ENCODE data around the gene IMPG2.
"Not testable (repeated sequence)": the region's sequence is repeated elsewhere in the genome, so short reads cannot be mapped to it uniquely, and the experiment has no call there.

Gene IMPG2

DNA sequence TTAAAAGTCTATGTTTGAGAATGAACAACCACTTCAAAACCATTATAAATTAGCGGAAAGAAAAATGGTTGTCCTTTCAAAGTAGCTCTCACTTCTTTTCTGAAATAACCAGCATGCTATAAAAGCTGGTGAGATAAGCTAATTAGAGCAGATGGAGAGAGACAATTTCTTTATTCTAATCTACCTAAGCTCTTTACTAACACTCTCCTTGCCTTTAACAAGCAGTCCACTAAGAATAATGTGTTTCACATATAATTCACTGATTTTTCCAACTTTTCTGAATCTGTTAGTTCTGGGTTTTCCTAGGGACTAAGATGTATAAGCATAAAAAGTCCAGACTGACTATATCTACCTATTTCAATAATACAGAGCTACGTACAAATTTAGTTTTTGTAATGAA lies at the start of gene IMPG2:
Gene IMPG2, minus strand, starts transcription at position 101 of the 400 bp plus-strand sequence. CDS start 203 bp downstream, outside the sequence.
- no peak for DNase-seq

DNA sequence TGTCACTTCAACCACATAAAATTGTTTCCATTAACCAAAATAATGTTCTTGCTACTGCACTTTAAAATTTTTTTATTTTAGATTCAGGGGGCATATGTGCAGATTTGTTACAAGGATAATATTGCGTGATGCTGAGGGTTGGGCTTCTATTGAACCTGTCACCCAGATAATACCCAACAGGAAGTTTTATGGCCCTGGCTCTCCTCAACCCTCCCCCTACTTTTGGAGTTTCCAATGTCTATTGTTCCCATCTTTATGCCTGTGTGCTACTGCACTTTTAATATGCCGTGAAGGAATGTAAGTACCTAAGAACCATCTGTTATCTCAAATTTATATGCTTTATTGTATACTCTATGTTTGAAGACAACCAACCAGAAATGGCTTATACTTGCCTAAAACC lies 42.0 kb upstream of the IMPG2 start:
- DNase-seq: no peak

DNA sequence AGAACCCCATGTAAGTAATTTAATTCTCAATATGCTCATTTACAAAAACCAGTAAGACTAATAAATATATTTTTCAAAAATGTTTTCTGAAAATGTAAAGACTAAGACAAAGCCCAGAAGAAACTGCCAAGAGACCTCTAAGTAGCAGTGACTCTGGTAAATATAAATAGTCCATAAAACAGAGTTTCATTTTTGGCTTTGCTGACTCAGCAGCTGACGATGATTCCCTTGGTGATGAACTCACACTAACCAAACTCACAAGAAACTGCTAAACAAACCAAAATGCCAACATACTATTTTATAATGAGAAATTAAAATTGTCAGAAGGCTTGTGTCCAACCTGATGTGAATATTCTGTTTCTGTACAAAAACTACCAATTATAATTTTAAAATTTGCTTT lies 31.5 kb upstream of the IMPG2 start:
- DNase-seq: no peak

DNA sequence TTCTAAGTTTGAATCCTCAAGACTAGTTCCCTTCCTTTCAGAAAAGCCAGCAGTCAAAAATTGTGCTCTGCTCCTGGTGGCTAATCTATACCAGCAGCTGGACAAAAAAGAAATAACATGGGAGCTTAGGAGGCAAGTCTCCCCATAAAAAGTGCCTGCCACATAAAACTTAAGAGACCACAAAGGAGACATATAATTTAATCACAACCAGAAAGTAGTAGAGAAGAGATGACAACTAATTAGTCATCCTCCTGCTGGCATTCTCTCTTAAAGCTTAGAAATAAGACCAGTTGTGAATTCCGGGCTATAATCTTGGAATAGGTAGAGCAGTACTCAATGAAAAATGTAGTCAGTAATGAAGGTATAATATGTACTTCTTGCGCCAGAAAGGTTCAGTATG lies 20.2 kb upstream of the IMPG2 start:
- no peak for DNase-seq

DNA sequence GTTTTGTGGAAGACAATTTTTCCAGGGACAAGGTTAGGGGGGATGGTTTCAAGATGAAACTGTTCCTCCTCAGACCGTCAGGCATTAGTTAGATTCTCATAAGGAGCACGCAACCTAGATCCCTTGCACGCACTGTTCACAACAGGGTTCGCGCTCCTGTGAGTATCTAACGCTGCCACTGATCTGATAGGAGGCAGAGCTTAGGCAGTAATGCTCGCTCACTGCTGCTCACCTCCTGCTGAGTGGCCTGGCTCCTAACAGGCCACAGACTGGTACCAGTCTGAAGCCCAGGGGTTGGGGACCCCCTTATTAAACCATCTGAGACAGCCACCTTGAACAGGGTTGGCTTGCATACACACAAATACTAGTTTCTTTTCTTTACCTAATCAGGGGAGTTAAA lies 13.5 kb upstream of the IMPG2 start:
- DNase-seq: no peak

DNA sequence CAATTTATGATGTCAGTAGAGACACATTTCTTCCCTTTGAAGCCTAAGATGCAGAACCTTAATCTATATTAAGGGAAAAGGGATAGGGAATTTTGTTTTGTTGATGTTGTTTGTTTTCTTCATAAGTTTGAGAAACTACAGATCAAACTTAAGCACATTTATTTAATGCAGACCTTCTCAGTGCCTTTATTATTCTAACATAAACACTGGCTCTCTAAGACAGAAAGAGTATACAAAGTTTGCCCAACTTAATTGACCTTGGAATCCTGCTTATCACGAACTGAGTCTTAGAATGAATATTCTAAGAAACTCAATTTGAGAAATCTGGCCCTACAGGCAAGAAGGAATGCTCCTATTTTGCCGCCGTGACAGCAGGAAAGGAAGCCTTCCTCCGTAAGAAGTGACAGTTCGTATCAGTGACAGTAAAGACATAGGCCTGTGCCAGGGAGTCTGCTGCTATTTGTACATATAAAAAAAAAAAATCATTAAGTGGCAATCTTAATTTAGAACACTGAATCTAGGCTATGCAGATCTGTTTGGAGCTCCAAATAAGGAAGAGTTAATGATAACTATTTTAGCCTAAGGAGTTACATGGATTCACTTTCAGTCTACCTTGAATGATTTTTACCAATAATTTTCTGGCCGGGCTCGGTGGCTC lies 8.8 kb upstream of the IMPG2 start:
- no peak for DNase-seq

DNA sequence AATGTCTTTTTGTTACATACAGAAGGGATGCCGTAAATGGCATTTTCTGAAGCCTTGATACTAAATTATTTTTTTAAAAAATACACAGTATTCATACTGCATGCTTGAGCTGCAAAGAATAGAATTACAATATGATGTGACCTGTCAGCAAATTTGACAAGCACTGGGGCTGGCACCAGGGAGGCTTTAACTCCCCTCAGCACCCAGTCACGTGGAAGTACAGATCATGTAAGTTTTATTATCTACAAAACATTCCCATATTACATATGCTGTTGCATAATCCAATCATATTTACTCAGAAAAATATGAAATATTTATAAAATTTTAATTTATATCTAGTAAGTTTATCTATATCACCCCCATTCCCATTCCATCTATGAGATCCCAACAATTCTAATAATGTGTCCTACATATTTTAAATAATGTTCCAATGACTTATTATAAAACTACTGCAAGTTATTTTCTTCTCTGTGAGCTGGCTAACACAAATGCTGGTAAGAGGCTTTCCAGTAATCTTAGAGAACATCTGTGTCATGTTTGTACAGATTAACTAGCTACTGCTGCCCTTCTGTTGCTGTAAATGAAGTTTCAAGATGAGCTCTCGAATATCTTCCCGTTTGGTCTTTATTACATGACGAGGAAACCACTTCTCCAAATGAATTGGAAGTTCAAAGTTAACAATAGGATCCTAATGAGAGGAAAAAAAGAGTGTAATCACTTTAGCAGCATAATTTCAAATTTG lies 5.2 kb upstream of the IMPG2 start:
- no peak for DNase-seq

DNA sequence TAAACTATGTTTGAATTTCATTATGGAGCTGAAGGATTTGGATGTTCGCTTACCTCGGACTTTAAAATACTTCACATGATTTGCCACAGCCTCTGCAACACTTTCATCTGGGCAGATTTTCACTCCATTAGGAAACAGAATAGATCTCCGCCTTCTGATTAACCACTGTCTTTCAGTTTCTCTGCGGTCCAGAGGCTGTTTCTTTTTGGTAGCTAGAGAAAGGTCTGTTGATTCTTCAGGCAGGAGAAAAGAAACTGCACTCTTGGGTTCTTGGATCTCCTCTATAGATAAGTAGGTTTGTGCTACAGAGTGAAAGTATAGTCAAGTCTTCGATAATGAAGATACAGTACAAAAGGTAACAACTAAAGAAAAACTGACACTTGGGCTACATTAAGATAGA lies 844 bp downstream of the IMPG2 start:
- DNase-seq: no peak

DNA sequence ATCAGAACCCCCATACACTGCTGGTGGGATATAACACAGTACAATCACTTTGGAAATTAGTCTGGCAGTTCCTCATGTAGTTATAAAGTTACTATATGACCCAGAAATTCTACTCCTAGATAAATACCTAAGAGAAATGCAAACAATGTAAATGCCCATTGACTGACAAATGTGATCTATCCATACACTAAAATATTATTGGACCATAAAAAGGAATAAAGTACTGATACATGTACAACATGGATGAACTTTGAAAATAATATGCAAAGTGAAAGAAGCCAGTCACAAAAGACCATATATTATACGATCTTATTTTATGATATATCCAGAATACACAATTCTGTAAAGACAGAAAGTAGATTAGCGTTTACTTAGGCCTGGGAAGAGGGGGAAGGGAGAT lies 7.8 kb downstream of the IMPG2 start:
- DNase-seq: no peak

DNA sequence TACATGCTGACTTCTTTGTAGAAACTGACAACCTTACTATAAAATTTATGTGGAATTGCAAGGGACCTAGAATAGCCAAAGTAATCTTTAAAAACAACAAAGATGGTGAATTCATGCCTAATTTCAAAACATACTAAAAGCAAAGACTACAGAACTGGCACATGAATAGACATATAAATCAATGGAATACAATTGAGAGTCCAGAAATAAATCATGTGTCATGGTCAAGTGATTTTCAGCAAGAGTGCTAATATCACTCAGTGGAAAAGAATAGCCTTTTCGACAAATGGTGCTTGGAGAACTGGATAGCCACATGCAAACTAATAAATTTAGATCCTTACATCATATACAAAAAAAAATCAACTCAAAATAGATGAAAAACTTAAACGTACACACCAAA lies 8.7 kb downstream of the IMPG2 start:
- no peak for DNase-seq

DNA sequence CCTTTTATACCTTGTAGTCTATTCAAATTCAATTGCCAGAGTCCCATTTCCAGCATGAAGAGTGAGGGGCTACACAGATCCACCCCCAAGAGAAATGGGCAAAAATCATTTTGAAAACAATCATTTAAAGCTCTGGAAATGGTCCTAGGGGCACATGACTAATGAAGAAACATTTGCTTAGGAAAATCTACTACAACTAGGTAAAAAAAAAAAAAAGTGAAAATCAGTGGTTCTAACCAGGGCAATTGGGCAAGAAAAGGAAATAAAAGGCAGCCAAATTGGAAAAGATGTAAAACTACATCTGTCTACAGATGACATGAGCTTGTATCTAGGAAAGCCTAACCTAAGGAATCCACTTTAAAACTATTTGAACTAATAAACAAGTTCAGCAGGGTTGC lies 9.4 kb downstream of the IMPG2 start:
- DNase-seq: no peak

DNA sequence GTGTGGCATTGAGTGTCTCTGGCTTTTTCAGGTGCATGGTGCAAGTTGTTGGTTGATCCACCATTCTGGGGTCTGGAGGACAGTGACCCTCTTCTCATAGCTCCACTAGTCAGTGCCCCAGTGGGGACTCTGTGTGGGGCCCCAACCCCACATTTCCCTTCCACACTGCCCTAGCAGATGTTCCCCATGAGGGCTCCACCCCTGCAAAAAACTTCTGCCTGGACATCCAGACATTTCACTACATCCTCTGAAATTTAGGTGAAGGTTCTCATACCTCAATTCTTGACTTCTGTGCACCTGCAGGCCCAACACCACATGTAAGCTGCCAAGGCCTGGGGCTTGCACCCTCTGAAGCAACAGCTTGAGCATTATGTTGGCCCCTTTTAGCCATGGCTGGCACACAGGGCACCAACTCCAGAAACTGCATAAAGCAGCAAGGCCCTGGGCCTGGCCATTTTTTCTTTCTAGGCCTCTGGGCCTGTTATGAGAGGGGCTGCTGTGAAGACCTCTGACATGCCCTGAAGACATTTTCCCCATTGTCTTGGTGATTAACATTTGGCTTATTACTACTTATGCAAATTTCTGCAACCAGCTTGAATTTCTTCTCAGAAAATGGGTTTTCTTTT lies 12.1 kb downstream of the IMPG2 start:
- not testable (repeated sequence) for DNase-seq

DNA sequence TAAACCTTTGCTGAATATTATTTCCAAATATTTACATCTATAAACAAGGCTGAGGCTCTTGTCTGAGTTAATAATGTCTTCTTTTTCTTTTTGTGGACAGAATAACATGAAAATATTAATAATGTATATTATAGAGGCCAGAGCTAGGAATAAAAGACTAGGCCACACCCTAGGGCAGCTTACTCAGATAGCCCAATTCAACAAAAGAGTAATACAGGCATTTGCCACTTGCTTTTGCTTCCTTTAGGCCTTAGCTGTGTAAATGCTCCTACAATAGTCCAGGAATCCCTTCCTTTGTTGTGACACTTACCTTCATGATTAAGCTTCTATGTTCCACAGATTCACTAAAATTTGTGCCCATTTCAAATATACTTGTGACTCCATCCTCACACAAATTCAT lies 16.5 kb downstream of the IMPG2 start:
- DNase-seq: no peak

DNA sequence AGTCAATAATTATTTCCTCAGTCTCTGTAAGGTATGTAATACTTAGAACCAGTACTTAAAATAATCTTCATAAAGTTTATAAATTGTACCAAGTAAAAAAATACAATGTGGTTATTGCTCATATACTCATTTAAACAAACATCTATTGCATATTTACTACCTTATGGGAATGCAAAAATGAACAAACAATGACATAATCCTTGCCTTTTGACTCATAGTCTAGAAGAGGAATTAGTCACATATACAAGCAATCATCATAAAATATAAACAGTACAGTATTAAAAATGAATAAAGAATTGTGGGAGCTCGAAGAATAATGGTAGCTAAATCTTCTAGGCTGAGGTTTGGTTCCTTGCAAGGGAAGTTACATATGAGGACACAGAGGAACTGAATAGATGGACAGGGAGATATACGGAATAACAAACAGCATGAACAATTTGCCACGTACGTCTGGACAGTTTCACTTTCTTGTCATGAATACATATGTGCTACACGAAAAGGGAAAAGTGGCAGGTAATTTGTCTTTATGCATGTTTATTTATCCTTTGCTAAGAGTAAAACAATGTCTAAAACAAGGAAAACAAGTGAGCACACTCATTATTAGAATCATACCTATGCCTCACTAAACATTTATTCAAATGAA lies 17.2 kb downstream of the IMPG2 start:
- DNase-seq: no peak

DNA sequence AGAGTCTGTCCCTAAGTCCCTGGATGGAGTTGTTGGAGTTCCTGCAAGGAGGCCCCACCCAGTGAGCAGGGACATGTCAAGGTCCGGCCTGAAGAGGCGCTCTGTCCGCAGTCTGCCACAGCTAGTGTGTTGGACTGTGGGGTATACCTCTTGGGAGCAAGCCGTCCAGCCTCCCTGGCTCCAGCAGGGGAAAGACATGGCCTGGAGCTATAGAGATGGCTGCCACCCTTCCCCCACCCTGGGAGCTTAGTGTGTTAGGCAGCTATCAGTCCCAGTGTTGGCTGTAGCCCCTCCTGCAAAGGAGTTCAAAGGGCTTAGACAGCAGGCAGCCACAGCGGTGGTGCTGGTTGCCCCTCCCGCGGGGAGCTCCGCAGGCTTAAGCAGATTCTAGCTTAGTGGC lies 20.3 kb downstream of the IMPG2 start:
- no peak for DNase-seq

DNA sequence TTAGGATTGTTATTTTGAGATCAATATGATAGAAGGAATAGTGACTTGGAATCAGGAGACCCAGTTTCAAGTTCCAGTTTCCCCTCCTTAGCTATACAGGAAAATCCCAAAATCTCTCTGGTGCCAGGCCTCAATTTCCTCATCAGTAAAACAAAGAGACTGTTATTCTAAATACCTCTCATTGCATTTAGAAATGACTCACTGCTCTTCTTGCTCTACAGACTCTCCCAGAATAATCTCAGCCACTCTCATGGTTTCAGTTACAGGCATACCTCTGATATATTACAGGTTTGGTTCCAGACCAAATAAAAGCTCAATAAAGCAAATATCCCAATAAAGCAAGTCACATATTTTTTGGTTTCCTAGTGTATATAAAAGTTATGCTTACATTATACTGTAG lies 28.3 kb downstream of the IMPG2 start:
- no peak for DNase-seq

DNA sequence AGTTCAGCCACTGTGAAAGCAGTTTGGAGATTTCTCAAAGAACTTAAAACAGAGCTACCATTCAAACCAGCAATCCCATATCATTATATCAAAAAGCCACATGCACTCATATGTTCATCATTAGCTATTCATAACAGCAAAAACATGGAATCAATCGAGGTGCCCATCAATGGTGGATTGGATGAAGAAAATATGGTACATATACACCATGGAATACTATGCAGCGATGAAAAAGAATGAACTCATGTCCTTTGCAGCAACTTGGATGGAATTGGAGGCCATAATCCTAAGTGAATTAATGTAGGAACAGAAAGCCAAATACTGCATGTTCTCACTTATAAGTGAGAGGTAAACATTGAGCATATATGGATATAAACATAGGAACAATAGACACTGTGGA lies 32.1 kb downstream of the IMPG2 start:
- DNase-seq: no peak

DNA sequence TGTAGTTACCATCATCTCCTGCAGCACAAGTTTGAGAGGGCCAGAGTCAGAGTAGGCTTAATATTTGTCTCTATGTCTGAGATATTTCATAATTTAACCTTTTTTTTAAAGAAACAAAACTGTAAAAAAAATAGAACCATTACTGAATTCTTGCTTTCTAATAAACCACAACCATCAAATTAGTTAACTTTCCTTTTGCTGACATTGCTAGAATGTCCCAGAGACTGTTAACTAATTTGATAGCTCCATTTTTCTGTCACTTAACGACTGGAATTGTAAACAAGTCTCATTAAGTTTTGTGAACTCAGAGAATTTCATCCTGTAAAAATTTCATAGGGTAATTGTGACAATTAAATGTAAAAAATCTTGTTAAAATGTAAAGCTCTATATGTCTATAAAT lies 35.6 kb downstream of the IMPG2 start:
- DNase-seq: no peak

DNA sequence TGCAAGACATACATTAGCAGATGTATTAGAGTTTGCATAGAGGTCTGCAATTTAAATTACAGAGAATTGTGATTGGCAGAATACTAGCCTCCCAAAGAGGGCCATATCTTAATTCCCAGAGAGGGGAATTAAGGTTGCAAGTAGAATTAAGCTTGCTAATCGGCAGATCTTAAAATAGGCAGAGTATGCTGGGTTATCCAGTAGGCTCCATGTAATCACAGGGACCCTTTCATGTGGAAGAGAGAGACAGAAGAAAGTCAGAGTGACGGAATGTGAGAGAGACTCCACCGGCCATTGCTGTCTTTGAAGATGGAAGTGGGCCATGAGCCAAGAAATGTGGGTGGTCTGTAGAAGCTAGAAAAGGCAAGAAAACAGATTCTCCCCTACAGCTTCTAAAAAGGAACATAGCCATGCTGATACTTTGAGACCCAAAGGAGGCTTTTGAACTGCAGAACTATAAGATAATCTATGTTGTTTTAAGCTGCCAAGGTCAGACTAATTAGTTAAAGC lies 38.8 kb downstream of the IMPG2 start:
- DNase-seq: no peak

DNA sequence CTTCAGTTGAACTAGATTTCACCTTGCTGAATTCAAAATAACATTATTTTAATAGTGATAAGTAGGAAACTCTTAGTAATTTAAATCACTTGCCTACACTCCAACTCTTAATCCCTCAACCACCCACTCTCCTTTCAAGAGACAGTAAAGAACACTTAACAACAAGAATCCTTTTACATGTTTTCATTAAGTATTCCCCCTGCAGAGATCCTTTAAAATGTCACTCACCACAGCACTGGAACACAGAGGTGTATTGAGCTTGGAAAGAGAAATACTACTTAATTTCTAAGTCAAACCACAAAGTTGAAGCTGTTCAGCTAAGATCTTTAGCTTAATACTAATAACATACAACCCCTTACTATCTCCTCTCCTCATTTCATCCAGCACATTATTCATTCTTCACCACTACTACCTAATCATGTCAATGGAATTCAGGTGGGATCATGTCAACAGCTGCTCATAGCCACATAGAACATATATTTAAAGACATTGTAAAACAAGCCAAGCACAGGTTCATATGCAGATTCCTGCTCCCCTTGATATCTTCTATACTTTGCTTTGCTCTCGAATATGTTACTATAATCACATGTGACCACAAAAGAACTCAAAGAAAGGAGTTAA lies 40.5 kb downstream of the IMPG2 start:
- DNase-seq: no peak

DNA sequence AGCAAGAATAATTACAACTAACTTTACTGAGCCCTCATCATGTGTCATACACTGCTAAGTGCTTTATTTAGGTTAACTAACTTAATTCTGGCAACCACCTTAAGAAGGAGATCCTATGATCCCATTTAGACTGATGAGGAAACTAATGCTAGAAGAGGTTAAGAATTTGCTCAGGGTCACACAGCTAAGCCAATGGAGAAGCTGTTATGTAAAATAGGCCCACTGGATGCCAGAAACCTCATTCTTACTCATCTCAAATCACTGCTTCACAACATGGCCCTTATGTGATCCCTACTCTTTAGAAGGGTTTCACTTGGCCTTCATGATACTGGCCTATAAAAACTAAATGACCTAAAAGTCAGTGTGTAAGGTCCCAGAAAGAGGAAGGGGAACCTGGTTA lies 41.2 kb downstream of the IMPG2 start:
- no peak for DNase-seq

DNA sequence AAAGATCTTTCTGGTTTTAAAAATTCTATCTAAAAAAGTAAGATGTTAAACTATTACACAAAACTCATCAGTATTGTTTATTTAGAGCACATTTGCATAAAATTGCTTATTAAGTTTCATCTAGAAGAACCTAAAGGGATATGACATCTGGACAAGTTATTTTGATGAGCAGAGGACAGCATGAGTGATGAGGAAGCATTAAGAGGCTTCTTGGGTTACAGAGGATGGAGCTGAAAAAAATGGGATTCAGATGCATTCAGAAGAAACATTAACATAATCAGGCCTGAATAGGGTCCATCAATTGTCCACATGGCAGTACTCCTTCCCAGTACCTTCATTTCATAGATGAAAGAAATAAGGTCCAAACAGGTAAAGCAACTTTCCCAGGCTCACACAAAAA lies 41.6 kb downstream of the IMPG2 start:
- no peak for DNase-seq

DNA sequence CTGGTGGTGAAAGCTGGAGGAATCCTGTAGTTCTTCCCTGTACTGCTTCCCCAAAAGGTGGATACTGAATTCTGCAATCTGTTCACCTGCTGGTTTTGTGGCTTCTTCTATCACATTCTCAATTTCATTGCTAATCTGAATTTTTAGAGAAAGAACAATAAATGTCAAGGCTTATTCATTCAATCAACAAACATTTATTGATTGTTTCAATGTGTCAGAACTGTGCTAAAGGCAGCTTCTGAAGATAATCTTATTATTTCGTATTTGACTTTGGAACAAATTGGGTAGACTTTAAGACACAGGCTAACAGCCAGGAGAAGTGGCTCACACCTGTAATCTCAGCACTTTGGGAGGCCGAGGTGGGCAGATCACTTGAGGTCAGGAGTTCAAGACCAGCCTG lies 46.8 kb downstream of the IMPG2 start:
- DNase-seq: no peak
